KG1 (cell line): ENCODE measurements around the gene AUTS2.

Experiments used
- DNase-seq: peaks from one replicate; lab custom pipeline; 2025; lab: John Stamatoyannopoulos, UW

AUTS2 gene

DNA sequence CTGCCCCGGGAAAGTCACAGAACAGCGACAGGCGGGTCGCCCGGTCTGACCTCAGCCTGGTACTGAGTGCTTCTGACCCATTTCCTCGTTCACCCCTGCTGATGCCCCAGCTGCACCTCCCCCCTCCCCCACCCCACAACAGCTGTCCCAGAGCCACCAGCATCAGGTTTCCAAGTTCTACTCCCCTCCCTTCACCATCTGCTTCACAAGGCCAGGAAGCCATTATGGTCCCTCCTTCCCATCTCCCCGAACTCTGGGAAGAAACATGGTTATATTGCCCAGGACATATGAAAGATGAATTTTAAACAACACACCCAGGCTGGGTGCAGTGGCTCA is 1231.8 kb downstream of the AUTS2 start:
- DNase-seq: no peak

DNA sequence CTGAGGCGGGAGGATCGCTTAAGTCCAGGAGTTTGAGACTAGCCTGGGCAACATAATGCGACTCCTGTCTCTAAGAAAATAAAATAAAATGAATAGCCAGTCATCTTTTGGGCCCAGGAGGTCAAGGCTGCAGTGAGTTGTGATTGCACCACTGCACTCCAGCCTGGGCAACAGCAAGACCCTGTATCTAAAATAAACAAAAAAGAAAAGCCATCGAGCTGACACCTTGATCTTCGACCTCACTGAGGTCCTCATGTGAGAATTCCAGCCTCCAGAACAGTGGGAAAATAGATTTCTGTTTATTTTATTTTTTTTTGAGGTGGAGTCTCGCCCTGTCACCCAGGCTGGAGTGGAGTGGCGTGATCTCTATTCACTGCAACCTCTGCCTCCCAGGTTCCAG is 1232.2 kb downstream of the AUTS2 start:
- no peak for DNase-seq

DNA sequence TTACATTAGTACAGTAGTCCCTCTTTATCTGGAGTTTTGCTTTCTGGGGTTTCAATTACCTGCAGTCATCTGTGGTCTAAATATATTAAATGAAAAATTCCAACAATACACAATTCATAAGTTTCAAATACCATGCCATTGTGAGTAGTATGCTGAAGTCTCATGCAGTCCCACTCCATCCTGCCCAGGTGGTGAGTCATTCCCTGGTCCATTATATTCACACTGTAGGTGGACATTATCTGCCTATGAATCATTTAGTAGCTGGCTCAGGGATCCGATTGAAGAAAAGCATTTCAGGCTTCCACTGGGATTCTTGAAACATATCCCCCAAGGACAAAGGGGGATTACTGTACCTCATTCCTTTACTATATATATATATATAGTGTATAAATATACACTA is 1235.5 kb downstream of the AUTS2 start:
- DNase-seq: no peak

DNA sequence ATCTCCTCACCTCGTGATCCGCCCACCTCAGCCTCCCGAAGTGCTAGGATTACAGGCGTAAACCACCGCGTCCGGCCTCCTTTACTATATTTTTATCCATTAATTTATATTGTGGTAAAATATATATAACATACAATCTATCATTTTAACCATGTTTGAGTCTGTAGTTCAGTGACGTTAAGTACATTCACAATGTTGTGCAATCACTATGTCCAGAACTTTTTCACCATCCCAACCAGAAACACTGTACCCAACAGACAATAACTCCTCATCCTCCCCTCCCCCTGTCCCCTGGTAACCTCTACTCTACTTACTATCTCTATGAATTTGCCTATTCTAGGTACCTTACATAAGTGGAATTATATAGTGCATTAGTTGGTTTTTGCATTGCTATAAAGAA is 1236.1 kb downstream of the AUTS2 start:
- DNase-seq: no peak

DNA sequence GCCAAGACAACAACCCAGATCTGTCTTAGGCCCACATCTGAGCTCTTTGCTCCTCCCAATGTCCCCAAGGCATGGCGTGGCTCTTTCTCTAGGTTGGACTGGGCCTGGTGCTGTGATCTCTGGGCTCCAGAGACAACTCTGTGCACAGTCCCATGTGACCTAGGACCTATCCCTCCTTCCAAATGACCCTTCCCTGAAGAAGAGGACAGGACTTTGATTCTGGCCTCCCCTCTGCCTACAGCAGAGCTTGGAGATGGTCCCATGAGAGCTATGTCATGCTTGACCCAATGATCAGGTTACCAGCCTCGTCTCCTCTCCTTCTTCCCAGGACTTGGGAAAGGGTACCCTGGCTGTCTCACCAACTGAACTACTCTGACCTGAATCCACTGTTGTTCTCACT is 1237.4 kb downstream of the AUTS2 start:
- no peak for DNase-seq

DNA sequence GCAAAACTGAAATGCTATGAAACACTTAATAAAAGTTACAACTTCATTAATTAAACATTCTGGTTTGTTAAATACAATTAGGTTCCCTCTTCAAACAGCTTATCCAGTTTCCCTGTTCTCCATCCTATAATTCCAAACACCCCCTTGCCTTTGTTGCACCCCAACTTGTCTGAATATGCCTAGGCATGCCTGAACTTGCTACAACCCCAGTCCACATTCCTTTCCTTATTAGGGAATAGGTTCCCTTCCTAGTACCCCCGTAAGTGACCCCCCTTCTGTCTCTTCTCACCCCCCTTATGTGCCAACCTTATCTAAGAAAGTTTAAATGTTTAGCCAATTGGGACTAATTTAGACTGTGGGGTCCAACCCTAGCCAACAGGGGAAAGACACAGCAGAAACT is 1238.0 kb downstream of the AUTS2 start:
- no peak for DNase-seq

DNA sequence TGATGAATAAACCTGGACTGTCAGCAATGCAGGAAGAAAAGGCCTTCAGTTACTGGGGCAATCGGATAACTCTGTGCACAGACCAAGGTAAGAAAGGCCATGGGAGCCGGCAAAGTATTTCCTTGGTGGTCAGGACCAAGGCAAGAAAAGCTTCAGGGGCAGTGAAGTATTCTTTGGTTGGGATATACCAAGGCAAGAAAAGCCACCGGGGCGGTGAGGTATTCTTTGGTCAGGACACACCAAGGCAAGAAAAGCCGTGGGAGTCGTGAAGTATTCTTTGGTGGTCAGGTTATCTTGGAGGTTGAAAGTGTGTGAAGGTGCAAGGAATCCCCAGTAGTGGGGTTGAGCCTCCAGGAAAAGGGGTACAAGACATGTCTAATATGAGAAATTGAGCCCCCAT is 1238.7 kb downstream of the AUTS2 start:
- no peak for DNase-seq

DNA sequence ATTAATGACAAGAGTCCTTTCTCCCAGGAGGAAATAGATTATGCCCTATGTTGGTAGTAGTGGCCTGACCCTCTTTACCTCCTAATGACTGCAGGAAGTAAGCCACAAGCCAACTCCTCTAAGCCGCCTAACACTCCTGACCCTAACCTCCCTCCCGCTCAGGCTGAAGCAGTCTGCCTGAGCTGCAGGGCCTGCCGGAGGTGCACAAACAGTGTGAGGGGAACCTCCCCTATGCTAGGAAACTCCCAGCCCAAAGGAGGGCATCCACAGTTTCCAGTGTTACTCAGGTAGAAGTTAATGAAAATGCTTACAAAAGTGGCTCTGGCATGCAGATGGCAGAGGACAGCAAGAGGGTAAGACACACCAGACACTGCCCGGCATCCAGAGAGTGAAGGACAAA is 1239.3 kb downstream of the AUTS2 start:
- DNase-seq: no peak

DNA sequence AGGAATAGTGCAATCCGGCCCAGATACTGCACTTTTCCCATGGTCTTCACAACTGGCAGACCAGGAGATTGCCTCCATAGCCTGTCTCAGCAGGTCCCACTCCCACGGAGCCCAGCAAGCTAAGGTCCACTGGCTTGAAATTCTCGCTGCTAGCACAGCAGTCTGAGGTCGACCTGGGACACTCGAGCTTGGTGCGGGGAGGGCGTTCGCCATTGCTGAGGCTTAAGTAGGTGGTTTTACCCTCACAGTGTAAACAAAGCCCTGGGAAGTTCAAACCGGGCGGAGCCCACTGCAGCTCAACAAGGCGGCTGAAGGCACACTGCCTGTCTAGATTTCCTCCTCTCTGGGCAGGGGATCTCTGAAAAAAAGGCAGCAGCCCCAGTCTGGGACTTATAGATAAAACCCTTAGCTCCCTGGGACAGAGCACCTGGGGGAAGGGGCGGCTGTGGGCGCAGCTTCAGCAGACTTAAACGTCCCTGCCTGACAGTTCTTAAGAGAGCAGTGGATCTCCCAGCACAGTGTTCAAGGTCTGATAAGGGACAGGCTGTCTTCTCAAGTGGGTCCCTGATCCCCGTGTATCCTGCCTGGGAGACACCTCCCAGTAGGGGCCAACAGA is 1240.1 kb downstream of the AUTS2 start:
- no peak for DNase-seq
